Karpas-422 (cell line): ENCODE data around the gene TRPM8. TPM values are rescaled to one million over a fixed set of nuclear protein-coding genes. Genes with fewer than 3 reads are reported as not detected.

Experiments
- DNase-seq: peaks from one replicate; pipeline ENCODE4 v3.0.0-alpha.2; 2015
- H2AFZ ChIP-seq: fragments of 200-600 bp; sonication (generic); 2 replicates; pipeline ENCODE4 v1.6.1; 2014; ENCODE audit warnings: antibody characterized with exemption, low read length, mixed read lengths
- H3K27ac ChIP-seq: fragments of 200-600 bp; sonication (generic); 2 replicates; pipeline ENCODE4 v1.5.1; 2014; ENCODE audit warnings: mild to moderate bottlenecking, low read length, moderate library complexity
- H3K27me3 ChIP-seq: fragments of 200-600 bp; sonication (generic); 2 replicates; pipeline ENCODE4 v1.6.1; 2014; ENCODE audit warnings: low read length, mixed read lengths
- H3K36me3 ChIP-seq: fragments of 200-600 bp; sonication (generic); 2 replicates; pipeline ENCODE4 v1.6.1; 2014; ENCODE audit warnings: low read length, mixed read lengths; ENCODE audit not compliant: insufficient read depth
- H3K4me1 ChIP-seq: fragments of 200-600 bp; sonication (generic); 2 replicates; pipeline ENCODE4 v1.6.1; 2014; ENCODE audit warnings: mild to moderate bottlenecking, low read length, mixed read lengths
- H3K4me2 ChIP-seq: fragments of 200-600 bp; sonication (generic); 2 replicates; pipeline ENCODE4 v1.6.1; 2014; ENCODE audit warnings: low read length, low read depth, mild to moderate bottlenecking; ENCODE audit not compliant: poor library complexity, severe bottlenecking
- H3K4me3 ChIP-seq: fragments of 200-600 bp; sonication (generic); 2 replicates; pipeline ENCODE4 v1.5.1; 2014; ENCODE audit warnings: mild to moderate bottlenecking, antibody characterized with exemption, low read length, mixed read lengths
- H3K79me2 ChIP-seq: fragments of 200-600 bp; sonication (generic); 2 replicates; pipeline ENCODE4 v1.6.1; 2014; ENCODE audit warnings: mild to moderate bottlenecking, low read length, mixed read lengths
- H3K9ac ChIP-seq: fragments of 200-600 bp; sonication (generic); 2 replicates; pipeline ENCODE4 v1.6.0; 2014; ENCODE audit warnings: low read length
- H3K9me2 ChIP-seq: fragments of 200-600 bp; sonication (generic), shearing (Covaris generic); replicated peaks from 2 replicates; pipeline ENCODE4 v1.6.0; 2014; ENCODE audit warnings: mild to moderate bottlenecking, low read length, moderate library complexity; ENCODE audit not compliant: insufficient read depth
- H3K9me3 ChIP-seq: fragments of 300-700, 200-600 bp; sonication (generic); 2 replicates; pipeline ENCODE4 v1.6.1; 2014; ENCODE audit warnings: low read length, mixed read lengths
- H4K20me1 ChIP-seq: fragments of 200-600 bp; sonication (generic); 2 replicates; pipeline ENCODE4 v1.6.1; 2014; ENCODE audit warnings: mild to moderate bottlenecking, antibody characterized with exemption, low read length, low read depth; ENCODE audit not compliant: insufficient read depth
- total RNA-seq: library from RNA; depleted of rRNA; stranded (reverse); fragments of >200 nt; shearing (Covaris generic); gene quantifications from 2 replicates; pipeline ENCODE4 v1.2.3, GENCODE V29; 2014; ENCODE audit warnings: low replicate concordance

Gene TRPM8
- total RNA-seq, 1 experiment from 2014 or later = not detected

GRCh38 chr2:233972941-233973575 lies 55.9 kb downstream of the TRPM8 start:
- H3K4me2 ChIP-seq = no peak overlapping the region
- no peaks in the 10 kb centered on the region for H4K20me1 ChIP-seq
- no peaks in the 10 kb centered on the region for H3K36me3 ChIP-seq
- no peak overlapping the region for H3K27ac ChIP-seq
- no peaks in the 10 kb centered on the region for H3K27me3 ChIP-seq
- H3K4me1 ChIP-seq = no peaks in the 10 kb centered on the region
- no peak overlapping the region for H3K4me3 ChIP-seq
- no peaks in the 10 kb centered on the region for H3K79me2 ChIP-seq
- no peak for DNase-seq
- H2AFZ ChIP-seq = no peak overlapping the region
- no peaks in the 10 kb centered on the region for H3K9me3 ChIP-seq
- no peaks in the 10 kb centered on the region for H3K9me2 ChIP-seq
- H3K9ac ChIP-seq = no peak overlapping the region

- H3K4me2 ChIP-seq = no peak overlapping the region
- no peaks in the 10 kb centered on the region for H3K9me2 ChIP-seq
- no peaks in the 10 kb centered on the region for H3K79me2 ChIP-seq
- H3K4me3 ChIP-seq = no peak overlapping the region
- no peaks in the 10 kb centered on the region for H3K9me3 ChIP-seq
- no peak for DNase-seq
- no peak overlapping the region for H3K9ac ChIP-seq
- H2AFZ ChIP-seq = no peak overlapping the region
- no peaks in the 10 kb centered on the region for H3K27me3 ChIP-seq
- no peaks in the 10 kb centered on the region for H4K20me1 ChIP-seq
- H3K27ac ChIP-seq = no peak overlapping the region
- no peaks in the 10 kb centered on the region for H3K36me3 ChIP-seq
- no peaks in the 10 kb centered on the region for H3K4me1 ChIP-seq
These were observed 56.6 kb downstream of the TRPM8 start for GRCh38 chr2:233973786-233974185.

DNA sequence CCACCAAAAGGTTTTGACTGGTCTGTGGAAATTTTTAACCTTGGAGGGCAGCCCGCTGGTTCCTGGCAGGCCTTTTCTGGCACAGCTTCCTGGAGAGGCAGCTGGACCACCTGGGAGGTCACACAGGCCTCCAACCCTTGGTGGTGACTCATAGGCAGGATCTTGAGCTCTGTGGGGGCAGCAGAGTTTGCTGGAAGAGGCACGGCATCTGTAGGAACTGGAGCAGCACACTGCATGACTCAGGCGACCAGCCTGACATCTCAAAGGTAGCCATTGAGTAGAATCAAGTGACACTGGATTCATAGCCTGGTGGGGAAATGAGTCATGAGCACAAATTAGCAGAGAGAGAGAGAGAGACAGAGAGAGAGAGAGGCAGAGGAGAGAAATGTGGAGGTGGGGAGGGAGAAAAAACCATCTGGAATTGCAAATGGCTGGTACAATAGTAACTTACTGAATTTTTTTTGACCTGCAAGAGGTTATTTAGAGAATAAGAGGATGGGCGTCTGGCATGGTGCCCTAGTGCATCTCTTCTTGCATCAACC lies 57.4 kb downstream of the TRPM8 start:
- no peaks in the 10 kb centered on the region for H3K9me3 ChIP-seq
- no peaks in the 10 kb centered on the region for H4K20me1 ChIP-seq
- H3K9ac ChIP-seq = no peak overlapping the region
- no peak overlapping the region for H2AFZ ChIP-seq
- no peak overlapping the region for H3K4me3 ChIP-seq
- H3K27ac ChIP-seq = no peak overlapping the region
- DNase-seq = no peak
- H3K4me2 ChIP-seq = no peak overlapping the region
- H3K27me3 ChIP-seq = no peaks in the 10 kb centered on the region
- H3K36me3 ChIP-seq = no peaks in the 10 kb centered on the region
- no peaks in the 10 kb centered on the region for H3K79me2 ChIP-seq
- H3K4me1 ChIP-seq = no peaks in the 10 kb centered on the region
- no peaks in the 10 kb centered on the region for H3K9me2 ChIP-seq

- Histone ChIP-seq H3K4me2 (no peak overlapping the region), H3K36me3 (no peaks in the 10 kb centered on the region), H3K27ac (no peak overlapping the region), H3K9me3 (no peaks in the 10 kb centered on the region), H4K20me1 (no peaks in the 10 kb centered on the region), H3K27me3 (no peaks in the 10 kb centered on the region), H3K79me2 (no peaks in the 10 kb centered on the region), H3K4me1 (peaks cover 6% of the 10 kb centered on the region), H2AFZ (no peak overlapping the region), H3K4me3 (no peak overlapping the region), H3K9me2 (no peaks in the 10 kb centered on the region), H3K9ac (no peak overlapping the region)
- DNase-seq = no peak
These were observed 58.9 kb downstream of the TRPM8 start for GRCh38 chr2:233976087-233976486.

- Histone ChIP-seq H3K4me3 (no peak overlapping the region), H3K27ac (no peak overlapping the region), H3K9me2 (no peaks in the 10 kb centered on the region), H2AFZ (no peak overlapping the region), H3K79me2 (no peaks in the 10 kb centered on the region), H3K27me3 (no peaks in the 10 kb centered on the region), H3K9ac (no peak overlapping the region), H4K20me1 (no peaks in the 10 kb centered on the region), H3K36me3 (no peaks in the 10 kb centered on the region), H3K4me1 (peaks cover 13% of the 10 kb centered on the region), H3K4me2 (no peak overlapping the region), H3K9me3 (no peaks in the 10 kb centered on the region)
- DNase-seq = peak; percentile 80
These were observed 59.6 kb downstream of the TRPM8 start for GRCh38 chr2:233976690-233977294.

- no peaks in the 10 kb centered on the region for H3K79me2 ChIP-seq
- H3K4me1 ChIP-seq = peaks cover 13% of the 10 kb centered on the region
- H3K9me2 ChIP-seq = no peaks in the 10 kb centered on the region
- no peak overlapping the region for H3K27ac ChIP-seq
- H3K27me3 ChIP-seq = no peaks in the 10 kb centered on the region
- no peak for DNase-seq
- H2AFZ ChIP-seq = no peak overlapping the region
- H3K9ac ChIP-seq = no peak overlapping the region
- H3K36me3 ChIP-seq = no peaks in the 10 kb centered on the region
- H3K9me3 ChIP-seq = no peaks in the 10 kb centered on the region
- no peak overlapping the region for H3K4me3 ChIP-seq
- no peaks in the 10 kb centered on the region for H4K20me1 ChIP-seq
- no peak overlapping the region for H3K4me2 ChIP-seq
These were observed 60.2 kb downstream of the TRPM8 start for GRCh38 chr2:233977296-233977837.

GRCh38 chr2:233979748-233980147 lies 62.6 kb downstream of the TRPM8 start:
- H3K4me3 ChIP-seq = no peak overlapping the region
- H3K27me3 ChIP-seq = no peaks in the 10 kb centered on the region
- peaks cover 13% of the 10 kb centered on the region for H3K4me1 ChIP-seq
- H3K27ac ChIP-seq = no peak overlapping the region
- H3K9me2 ChIP-seq = no peaks in the 10 kb centered on the region
- no peaks in the 10 kb centered on the region for H3K79me2 ChIP-seq
- no peaks in the 10 kb centered on the region; the same call in 1 of the 2 replicates for H4K20me1 ChIP-seq
- no peak overlapping the region for H3K9ac ChIP-seq
- H3K36me3 ChIP-seq = no peaks in the 10 kb centered on the region
- no peak overlapping the region for H3K4me2 ChIP-seq
- H2AFZ ChIP-seq = no peak overlapping the region
- no peaks in the 10 kb centered on the region for H3K9me3 ChIP-seq
- no peak for DNase-seq

GRCh38 chr2:233980955-233981561 lies 63.9 kb downstream of the TRPM8 start:
- Histone ChIP-seq H3K9ac (no peak overlapping the region), H3K27me3 (no peaks in the 10 kb centered on the region), H4K20me1 (no peaks in the 10 kb centered on the region; the same call in 1 of the 2 replicates), H2AFZ (no peak overlapping the region), H3K4me2 (no peak overlapping the region), H3K27ac (no peak overlapping the region), H3K79me2 (no peaks in the 10 kb centered on the region), H3K9me3 (no peaks in the 10 kb centered on the region), H3K4me3 (no peak overlapping the region), H3K36me3 (no peaks in the 10 kb centered on the region), H3K4me1 (peaks cover 13% of the 10 kb centered on the region), H3K9me2 (no peaks in the 10 kb centered on the region)
- DNase-seq = peak; percentile 46
